DND-41 (cell line): ENCODE results near the gene MORN5.

Experiments
- ATAC-seq: fragments of 200-7000 bp; cut with Tn5 transposase; 3 replicates; pipeline ENCODE4 v1.9.1; 2021; ENCODE audit warnings: low read depth; ENCODE audit not compliant: insufficient read depth
- DNase-seq: peaks from one replicate; pipeline ENCODE4 v3.0.0-alpha.2; 2020
- H2AFZ ChIP-seq: 2 replicates; pipeline ENCODE4 v1.6.0; 2012; ENCODE audit warnings: low read depth, low read length
- H3K27ac ChIP-seq: 2 replicates; pipeline ENCODE4 v1.5.1; 2012; ENCODE audit warnings: low read length, inconsistent platforms
- H3K27me3 ChIP-seq: fragments of 200-600 bp; sonication (generic); 2 replicates; pipeline ENCODE4 v1.6.0; 2012; ENCODE audit warnings: low read length, mild to moderate bottlenecking, inconsistent platforms; ENCODE audit not compliant: insufficient read depth, poor library complexity
- H3K36me3 ChIP-seq: 2 replicates; pipeline ENCODE4 v1.5.1; 2012; ENCODE audit warnings: low read length, inconsistent platforms; ENCODE audit not compliant: insufficient read depth
- H3K4me1 ChIP-seq: 2 replicates; pipeline ENCODE4 v1.5.1; 2012; ENCODE audit warnings: mild to moderate bottlenecking, low read length; ENCODE audit not compliant: insufficient read depth
- H3K4me2 ChIP-seq: 2 replicates; pipeline ENCODE4 v1.6.0; 2012; ENCODE audit warnings: mild to moderate bottlenecking, moderate library complexity, low read length, inconsistent platforms; ENCODE audit not compliant: insufficient read depth
- H3K4me3 ChIP-seq, 2 experiments: fragments of 200-600 bp in 1 of 2; shearing (Covaris generic) in 1 of 2; 2 replicates each; pipeline ENCODE4 v1.5.1; 2012 to 2016; ENCODE audit warnings: inconsistent platforms in 2 of 2, low read length in 2 of 2, mild to moderate bottlenecking in 2 of 2, low read depth in 1 of 2, moderate library complexity in 1 of 2
- H3K79me2 ChIP-seq: 2 replicates; pipeline ENCODE4 v1.6.0; 2012; ENCODE audit warnings: low read length, inconsistent platforms; ENCODE audit not compliant: insufficient read depth
- H3K9ac ChIP-seq: 2 replicates; pipeline ENCODE4 v1.6.0; 2012; ENCODE audit warnings: low read depth, mild to moderate bottlenecking, inconsistent platforms, low read length, moderate library complexity
- H3K9me3 ChIP-seq: 2 replicates; pipeline ENCODE4 v1.5.1; 2012; ENCODE audit warnings: low read length, moderate library complexity, mild to moderate bottlenecking, inconsistent platforms; ENCODE audit not compliant: insufficient read depth, severe bottlenecking
- H4K20me1 ChIP-seq: 2 replicates; pipeline ENCODE4 v1.6.0; 2012; ENCODE audit warnings: low read length; ENCODE audit not compliant: insufficient read depth
- CTCF ChIP-seq: IDR thresholded peaks from 2 replicates; pipeline ENCODE4 v1.5.1; 2012; ENCODE audit warnings: borderline replicate concordance, low read length, moderate library complexity, mild to moderate bottlenecking; ENCODE audit not compliant: poor library complexity, severe bottlenecking; ENCODE audit errors: extremely low read depth
- EZH2 ChIP-seq: IDR thresholded peaks from 3 replicates; pipeline ENCODE4 v1.6.1; 2012; ENCODE audit warnings: borderline replicate concordance, low read depth, mild to moderate bottlenecking, moderate library complexity, low read length, inconsistent platforms; ENCODE audit not compliant: severe bottlenecking

MORN5 gene

GRCh38 chr9:122221183-122221811 is 61.6 kb downstream of the MORN5 start:
- no peak overlapping the region for H3K4me2 ChIP-seq
- H3K9me3 ChIP-seq = no peaks in the 10 kb centered on the region
- no peaks in the 10 kb centered on the region for H3K36me3 ChIP-seq
- H3K27ac ChIP-seq = no peak overlapping the region
- DNase-seq (no peak), ATAC-seq (no peak)
- peaks cover 3% of the 10 kb centered on the region for H3K27me3 ChIP-seq
- H2AFZ ChIP-seq = no peak overlapping the region
- H3K4me1 ChIP-seq = no peaks in the 10 kb centered on the region
- no peak overlapping the region for H3K4me3 ChIP-seq
- no peak for TF ChIP-seq EZH2
- TF ChIP-seq CTCF = no peak
- no peaks in the 10 kb centered on the region for H4K20me1 ChIP-seq
- H3K79me2 ChIP-seq = no peaks in the 10 kb centered on the region
- no peak overlapping the region for H3K9ac ChIP-seq

- Histone ChIP-seq H3K9me3 (no peaks in the 10 kb centered on the region), H3K27ac (no peak overlapping the region), H3K4me1 (no peaks in the 10 kb centered on the region), H3K9ac (no peak overlapping the region), H2AFZ (no peak overlapping the region), H3K36me3 (no peaks in the 10 kb centered on the region), H3K4me2 (no peak overlapping the region), H3K4me3 (no peak overlapping the region), H4K20me1 (no peaks in the 10 kb centered on the region), H3K27me3 (peaks cover 3% of the 10 kb centered on the region), H3K79me2 (no peaks in the 10 kb centered on the region)
- DNase-seq (no peak), ATAC-seq (no peak)
- TF ChIP-seq EZH2 (no peak), CTCF (no peak)
Observed at GRCh38 chr9:122222791-122223190, 63.1 kb downstream of the MORN5 start.

GRCh38 chr9:122223435-122223834 is 63.7 kb downstream of the MORN5 start:
- Histone ChIP-seq H3K4me1 (no peaks in the 10 kb centered on the region), H3K27me3 (peaks cover 3% of the 10 kb centered on the region), H3K4me2 (no peak overlapping the region), H3K9ac (no peak overlapping the region), H3K4me3 (no peak overlapping the region), H3K36me3 (no peaks in the 10 kb centered on the region), H3K27ac (no peak overlapping the region), H2AFZ (no peak overlapping the region), H3K79me2 (no peaks in the 10 kb centered on the region), H3K9me3 (no peaks in the 10 kb centered on the region), H4K20me1 (no peaks in the 10 kb centered on the region)
- no peak for DNase-seq
- no peak for TF ChIP-seq EZH2
- TF ChIP-seq CTCF = no peak
- ATAC-seq = no peak
